ENCODE results near the gene ZNF341. TPM values are rescaled to one million over a fixed set of nuclear protein-coding genes. Genes with fewer than 3 reads are reported as not detected.

ZNF341 gene
- total RNA-seq, 1 donor = 1.1 TPM

DNA sequence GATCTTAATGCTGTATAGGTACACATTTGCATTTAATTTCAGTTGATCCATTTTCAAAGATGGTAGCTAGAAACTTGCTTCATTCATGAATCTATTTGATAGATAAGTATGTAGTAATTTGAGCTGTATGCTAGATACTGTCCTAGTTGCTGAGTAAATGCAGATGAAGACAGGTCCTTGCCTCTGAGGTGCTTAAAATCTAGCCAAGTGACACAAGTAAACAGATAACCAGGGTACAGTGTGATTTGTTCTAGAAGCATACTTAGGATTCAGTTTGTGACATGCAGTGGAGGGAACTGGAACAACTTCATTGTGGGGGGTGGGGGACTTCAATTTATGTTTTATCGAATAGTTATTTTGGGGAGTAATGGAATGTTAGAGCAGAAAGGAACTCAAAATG, 88.6 kb downstream of the ZNF341 start:
- Histone ChIP-seq H4K20me1 (ENCODE audit: insufficient read depth, low read length) (peaks cover 81% of the 10 kb centered on the region), H3K4me1 (ENCODE audit: insufficient read depth, low read length) (no peaks in the 10 kb centered on the region)

DNA sequence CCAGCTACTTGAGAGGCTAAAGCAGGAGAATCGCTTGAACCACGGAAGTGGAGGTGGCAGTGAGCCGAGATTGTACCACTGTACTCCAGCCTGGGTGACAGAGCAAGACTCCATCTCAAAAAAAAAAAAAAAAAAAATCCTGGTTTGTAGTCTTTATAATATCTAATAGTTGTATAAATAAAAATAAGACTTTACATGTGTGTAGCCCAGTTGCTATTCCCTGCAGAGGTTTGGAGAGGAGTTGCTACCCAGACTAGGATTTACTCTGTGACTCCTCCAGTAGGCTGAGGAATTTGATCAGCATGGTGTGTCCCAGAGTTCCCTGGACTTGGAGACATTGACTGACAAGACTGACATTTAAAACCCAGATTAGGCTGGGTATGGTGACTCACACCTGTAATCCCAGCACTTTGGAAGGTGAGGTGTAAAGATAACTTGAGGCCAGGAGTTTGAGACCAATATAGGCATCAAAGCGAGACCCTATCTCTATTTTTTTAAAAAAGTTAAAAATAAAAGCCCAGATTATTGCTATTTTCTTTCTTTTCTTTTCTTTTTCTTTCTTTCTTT, 89.6 kb downstream of the ZNF341 start:
- Histone ChIP-seq H2AFZ (ENCODE audit: low read length) (no peak overlapping the region), H3K27me3 (ENCODE audit: insufficient read depth, low read length) (no peaks in the 10 kb centered on the region), H3K79me2 (ENCODE audit: insufficient read depth, low read length) (peaks cover 97% of the 10 kb centered on the region), H3K4me2 (ENCODE audit: insufficient read depth, low read length) (no peak overlapping the region), H3K27ac (ENCODE audit: low read depth, low read length) (no peak overlapping the region), H3K36me3 (ENCODE audit: insufficient read depth, low read length) (no peaks in the 10 kb centered on the region), H3K4me3 (ENCODE audit: insufficient read depth, low read length) (no peak overlapping the region), H3K9me3 (ENCODE audit: low read depth, low read length) (no peaks in the 10 kb centered on the region), H3K4me1 (ENCODE audit: insufficient read depth, low read length) (no peaks in the 10 kb centered on the region), H4K20me1 (ENCODE audit: insufficient read depth, low read length) (peaks cover 81% of the 10 kb centered on the region)
- DNase-seq (ENCODE audit: insufficient read length, low spot score, missing footprints) = no peak
- TF ChIP-seq, protein P1, sequence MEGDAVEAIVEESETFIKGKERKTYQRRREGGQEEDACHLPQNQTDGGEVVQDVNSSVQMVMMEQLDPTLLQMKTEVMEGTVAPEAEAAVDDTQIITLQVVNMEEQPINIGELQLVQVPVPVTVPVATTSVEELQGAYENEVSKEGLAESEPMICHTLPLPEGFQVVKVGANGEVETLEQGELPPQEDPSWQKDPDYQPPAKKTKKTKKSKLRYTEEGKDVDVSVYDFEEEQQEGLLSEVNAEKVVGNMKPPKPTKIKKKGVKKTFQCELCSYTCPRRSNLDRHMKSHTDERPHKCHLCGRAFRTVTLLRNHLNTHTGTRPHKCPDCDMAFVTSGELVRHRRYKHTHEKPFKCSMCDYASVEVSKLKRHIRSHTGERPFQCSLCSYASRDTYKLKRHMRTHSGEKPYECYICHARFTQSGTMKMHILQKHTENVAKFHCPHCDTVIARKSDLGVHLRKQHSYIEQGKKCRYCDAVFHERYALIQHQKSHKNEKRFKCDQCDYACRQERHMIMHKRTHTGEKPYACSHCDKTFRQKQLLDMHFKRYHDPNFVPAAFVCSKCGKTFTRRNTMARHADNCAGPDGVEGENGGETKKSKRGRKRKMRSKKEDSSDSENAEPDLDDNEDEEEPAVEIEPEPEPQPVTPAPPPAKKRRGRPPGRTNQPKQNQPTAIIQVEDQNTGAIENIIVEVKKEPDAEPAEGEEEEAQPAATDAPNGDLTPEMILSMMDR (IDR thresholded peaks at IDR 0.05; ENCODE audit: extremely low read depth, low read depth, low read length) = no peak

More for the DNA sequence above, 88.6 kb downstream of the ZNF341 start:
- no peak overlapping the region for H3K27ac ChIP-seq (ENCODE audit: low read depth, low read length)
- no peaks in the 10 kb centered on the region for H3K9me3 ChIP-seq (ENCODE audit: low read depth, low read length)
- peaks cover 97% of the 10 kb centered on the region for H3K79me2 ChIP-seq (ENCODE audit: insufficient read depth, low read length)
- H3K27me3 ChIP-seq (ENCODE audit: insufficient read depth, low read length) = no peaks in the 10 kb centered on the region
- H2AFZ ChIP-seq (ENCODE audit: low read length) = no peak overlapping the region
- peaks cover 4% of the 10 kb centered on the region for H3K36me3 ChIP-seq (ENCODE audit: insufficient read depth, low read length)
- TF ChIP-seq, protein P1 (IDR thresholded peaks at IDR 0.05; ENCODE audit: extremely low read depth, low read depth, low read length) = no peak
- H3K4me2 ChIP-seq (ENCODE audit: insufficient read depth, low read length) = no peak overlapping the region
- DNase-seq (ENCODE audit: insufficient read length, low spot score, missing footprints) = no peak
- H3K4me3 ChIP-seq (ENCODE audit: insufficient read depth, low read length) = no peak overlapping the region

DNA sequence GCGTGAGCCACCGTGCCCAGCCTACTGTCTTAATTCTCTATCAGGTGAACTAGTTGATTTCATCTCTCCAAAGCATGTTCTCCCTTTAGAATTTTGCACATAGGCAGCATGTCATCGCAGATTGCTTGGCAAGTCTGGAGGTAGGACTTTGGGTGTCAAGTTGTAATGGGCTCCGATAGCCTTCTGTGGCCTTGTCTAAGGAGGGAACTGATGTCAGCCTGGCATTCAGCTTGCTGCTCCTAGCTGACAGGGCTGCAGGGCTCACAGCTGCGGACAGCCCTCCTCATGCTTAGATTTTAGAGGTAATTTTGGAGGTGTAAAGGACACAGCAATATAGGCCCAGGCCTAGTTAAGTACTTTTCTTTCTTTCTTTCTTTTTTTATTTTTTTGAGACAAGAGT, 90.6 kb downstream of the ZNF341 start:
- TF ChIP-seq, protein P1 (IDR thresholded peaks at IDR 0.05; ENCODE audit: extremely low read depth, low read depth, low read length) = no peak
- Histone ChIP-seq H3K27me3 (ENCODE audit: insufficient read depth, low read length) (no peaks in the 10 kb centered on the region), H2AFZ (ENCODE audit: low read length) (no peak overlapping the region), H3K9me3 (ENCODE audit: low read depth, low read length) (no peaks in the 10 kb centered on the region), H4K20me1 (ENCODE audit: insufficient read depth, low read length) (peaks cover 81% of the 10 kb centered on the region), H3K4me2 (ENCODE audit: insufficient read depth, low read length) (no peak overlapping the region), H3K36me3 (ENCODE audit: insufficient read depth, low read length) (no peaks in the 10 kb centered on the region), H3K4me3 (ENCODE audit: insufficient read depth, low read length) (no peak overlapping the region), H3K79me2 (ENCODE audit: insufficient read depth, low read length) (peaks cover 97% of the 10 kb centered on the region), H3K4me1 (ENCODE audit: insufficient read depth, low read length) (no peaks in the 10 kb centered on the region), H3K27ac (ENCODE audit: low read depth, low read length) (no peak overlapping the region)
- no peak for DNase-seq (ENCODE audit: insufficient read length, low spot score, missing footprints)

DNA sequence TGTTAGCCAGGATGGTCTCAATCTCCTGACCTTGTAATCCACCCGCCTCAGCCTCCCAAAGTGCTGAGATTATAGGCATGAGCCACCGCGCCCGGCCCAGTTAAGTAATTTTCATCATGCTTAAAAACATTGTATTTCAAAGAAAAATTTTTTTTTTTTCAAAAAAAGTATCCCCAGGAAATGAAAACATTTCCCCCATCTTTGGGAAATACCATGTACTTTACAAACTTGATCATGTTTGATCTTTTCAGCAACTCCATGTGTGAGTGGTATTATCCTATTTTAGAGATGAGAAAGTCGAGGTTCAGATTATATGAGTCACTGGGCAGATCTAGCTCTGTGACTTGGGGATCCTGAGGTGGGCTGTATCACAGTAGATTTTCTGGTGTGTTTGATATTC, 91.2 kb downstream of the ZNF341 start:
- peaks cover 81% of the 10 kb centered on the region for H4K20me1 ChIP-seq (ENCODE audit: insufficient read depth, low read length)
- TF ChIP-seq, protein P1 (IDR thresholded peaks at IDR 0.05; ENCODE audit: extremely low read depth, low read depth, low read length) = no peak

More for the DNA sequence above, 91.2 kb downstream of the ZNF341 start:
- DNase-seq (ENCODE audit: insufficient read length, low spot score, missing footprints) = no peak
- Histone ChIP-seq H2AFZ (ENCODE audit: low read length) (no peak overlapping the region), H3K4me2 (ENCODE audit: insufficient read depth, low read length) (no peak overlapping the region), H3K27me3 (ENCODE audit: insufficient read depth, low read length) (no peaks in the 10 kb centered on the region), H3K36me3 (ENCODE audit: insufficient read depth, low read length) (no peaks in the 10 kb centered on the region), H3K9me3 (ENCODE audit: low read depth, low read length) (no peaks in the 10 kb centered on the region), H3K4me3 (ENCODE audit: insufficient read depth, low read length) (no peak overlapping the region), H3K79me2 (ENCODE audit: insufficient read depth, low read length) (peaks cover 97% of the 10 kb centered on the region), H3K27ac (ENCODE audit: low read depth, low read length) (no peak overlapping the region), H3K4me1 (ENCODE audit: insufficient read depth, low read length) (peaks cover 1% of the 10 kb centered on the region)
